RWPE1 (cell line): ENCODE measurements around the gene PHACTR3.

ENCODE experiments used
- CTCF ChIA-PET: fragments of 350-600 bp; sonication (Branson Sonifier 250); formaldehyde crosslinking; extraction: SDS; loops from one replicate; lab custom pipeline; 2021; lab: Yijun Ruan, JAX
- POLR2A ChIA-PET: fragments of 400-600 bp; formaldehyde crosslinking; extraction: SDS; loops from one replicate; lab custom pipeline; 2020; ENCODE audit warnings: antibody characterized with exemption; ENCODE audit not compliant: low non-redundant PET; lab: Yijun Ruan, JAX
- DNase-seq: peaks from one replicate; pipeline ENCODE4 v3.0.0; 2012; ENCODE audit warnings: low spot score
- H3K27ac ChIP-seq: fragments of 450-650 bp; 2 replicates; pipeline ENCODE4 v1.5.1; 2017
- CTCF ChIP-seq: fragments of 450-650 bp; conservative IDR thresholded peaks from 2 replicates; pipeline ENCODE4 v1.5.1; 2017; ENCODE audit warnings: low read depth, mild to moderate bottlenecking

The PHACTR3 gene

GRCh38 chr20:59572515-59572914 is 31.8 kb upstream of the PHACTR3 start:
- POLR2A ChIA-PET: no interaction called here
- TF ChIP-seq CTCF: no peak
- CTCF ChIA-PET: interaction anchor here (0.6 to 3.3 kb wide), 9 partner anchors 11 to 797 kb away, joined by 3 to 62 read pairs (median 3); no protein-coding TSS in a partner anchor
- no peak overlapping the region for H3K27ac ChIP-seq
- no peak for DNase-seq

GRCh38 chr20:59573837-59574236 is 30.5 kb upstream of the PHACTR3 start:
- ChIA-PET CTCF (interaction anchor here (0.6 to 1.2 kb wide), 2 partner anchors 13 to 19 kb away, joined by 3 to 5 read pairs; no protein-coding TSS in a partner anchor), POLR2A (interaction anchor here (0.6 kb wide), 1 partner anchor 179 kb away, joined by 5 read pairs; no protein-coding TSS in a partner anchor)
- H3K27ac ChIP-seq: no peak overlapping the region

GRCh38 chr20:59574308-59574707 is 30.0 kb upstream of the PHACTR3 start:
- ChIA-PET CTCF (interaction anchor here (0.6 kb wide), 1 partner anchor 19 kb away, joined by 3 read pairs; no protein-coding TSS in a partner anchor), POLR2A (no interaction called here)
- TF ChIP-seq CTCF: no peak
- no peak for DNase-seq
- no peak overlapping the region for H3K27ac ChIP-seq

More at GRCh38 chr20:59573837-59574236, 30.5 kb upstream of the PHACTR3 start:
- no peak for DNase-seq
- no peak for TF ChIP-seq CTCF

GRCh38 chr20:59575216-59575615 is 29.1 kb upstream of the PHACTR3 start:
- no peak for DNase-seq
- POLR2A ChIA-PET: no interaction called here
- no peak for TF ChIP-seq CTCF
- CTCF ChIA-PET: interaction anchor here (0.6 to 1.4 kb wide), 3 partner anchors 14 to 1216 kb away, joined by 3 read pairs; no protein-coding TSS in a partner anchor
- no peak overlapping the region for H3K27ac ChIP-seq

- ChIA-PET CTCF (interaction anchor here (0.7 to 1.4 kb wide), 2 partner anchors 15 to 1216 kb away, joined by 3 read pairs; no protein-coding TSS in a partner anchor), POLR2A (no interaction called here)
- no peak for TF ChIP-seq CTCF
- DNase-seq: no peak
- no peak overlapping the region for H3K27ac ChIP-seq
Measured at GRCh38 chr20:59575653-59576052, 28.7 kb upstream of the PHACTR3 start.

- ChIA-PET POLR2A (no interaction called here), CTCF (interaction anchor here (0.7 to 1.4 kb wide), 2 partner anchors 15 to 27 kb away, joined by 3 to 4 read pairs; no protein-coding TSS in a partner anchor)
- DNase-seq: no peak
- no peak overlapping the region for H3K27ac ChIP-seq
- TF ChIP-seq CTCF: no peak
Measured at GRCh38 chr20:59576216-59576953, 28.0 kb upstream of the PHACTR3 start.
